Cerebellar nuclear complex (tissue), 1 donor: ENCODE results near the gene PSG7.
"Not testable (repeated sequence)": the region's sequence is repeated elsewhere in the genome, so short reads cannot be mapped to it uniquely, and the experiment has no call there.

ENCODE experiments used
- DNase-seq, 2 experiments: peaks; one replicate each; lab custom pipeline; 2025; lab: John Stamatoyannopoulos, UW

The PSG7 gene

DNA sequence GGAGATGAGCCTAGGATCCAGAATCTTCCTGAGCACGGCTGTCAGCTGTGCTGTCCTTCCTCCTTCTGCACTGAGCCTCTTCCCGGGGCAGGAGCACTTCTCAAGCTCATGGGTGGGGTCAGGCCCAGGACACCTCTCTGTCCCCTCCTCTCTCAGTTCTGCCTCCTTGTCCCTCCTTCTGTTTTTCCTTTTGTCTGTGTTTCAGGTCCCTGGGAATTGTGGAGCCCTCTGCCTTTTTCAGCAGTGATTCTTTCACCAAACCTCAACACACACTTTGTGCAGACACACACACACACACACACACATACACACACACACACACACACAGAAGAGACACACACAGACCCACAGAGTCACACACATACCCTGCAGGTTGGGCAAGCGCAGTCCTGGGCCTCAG, at the start of gene PSG7:
PSG7 (minus strand) TSS at position 101 of the 400 bp plus-strand sequence. CDS start 131 bp downstream, outside the sequence.
- DNase-seq, result not testable (repeated sequence)

DNA sequence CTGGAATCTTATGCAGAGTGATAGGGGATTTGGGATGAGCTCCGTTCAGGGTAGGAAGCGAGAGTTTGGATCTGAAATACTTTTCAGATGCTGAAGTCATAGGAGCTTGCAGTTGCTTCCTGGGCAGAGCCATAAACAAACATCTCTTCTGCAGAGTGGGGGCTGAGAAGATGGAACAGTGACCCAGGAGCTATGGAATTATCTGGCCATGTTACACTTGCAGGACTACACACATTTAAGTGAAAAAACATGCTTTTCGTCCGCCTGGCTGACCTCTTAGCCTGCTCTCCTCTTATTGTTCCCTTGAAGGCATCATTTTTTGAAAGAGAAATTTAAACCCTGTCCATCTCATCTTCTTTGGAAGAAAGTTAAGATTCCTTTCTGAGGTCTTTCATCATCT, 48.6 kb upstream of the PSG7 start:
- DNase-seq, result no peak

DNA sequence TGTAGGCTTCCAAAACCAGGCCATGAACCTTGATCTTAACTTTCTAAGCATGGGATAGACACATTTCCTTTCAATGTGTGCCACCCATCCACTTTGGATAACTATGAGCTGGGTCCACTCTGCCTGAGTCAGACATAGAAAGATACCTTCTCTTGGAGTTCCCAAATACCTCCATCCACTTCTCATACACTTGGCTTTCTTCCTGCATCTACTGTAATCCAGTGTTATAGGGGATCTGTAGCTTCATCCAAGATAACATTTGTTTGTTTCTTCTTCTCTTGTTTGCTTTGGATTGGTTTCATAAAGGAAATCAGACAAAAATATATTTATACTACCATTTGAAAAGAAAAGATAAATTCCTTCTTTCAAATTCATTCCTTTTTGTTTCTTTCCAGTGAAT, 45.1 kb upstream of the PSG7 start:
- DNase-seq, result not testable (repeated sequence)

DNA sequence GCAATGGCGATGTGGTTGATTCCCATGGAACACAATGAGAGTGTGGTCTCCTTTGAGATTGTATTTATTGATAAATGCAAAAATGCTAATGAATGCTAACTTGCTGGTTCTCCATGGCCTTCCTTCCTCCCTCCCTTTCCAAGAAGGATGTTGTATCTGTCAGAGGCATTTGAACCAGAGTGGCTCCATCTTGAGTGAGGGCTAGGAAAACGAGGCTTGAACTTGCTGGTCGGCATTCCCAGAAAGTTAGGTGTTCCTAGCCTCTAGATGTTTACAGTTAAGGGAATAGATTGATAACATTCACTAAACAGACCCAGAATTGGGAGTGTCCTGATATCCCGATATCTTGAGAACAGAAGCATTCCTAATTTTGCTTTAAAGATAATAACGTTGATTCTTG, 34.4 kb upstream of the PSG7 start:
- DNase-seq, result not testable (repeated sequence)

- DNase-seq, result no peak
Measured at GRCh38 chr19:42965176-42965575, 28.2 kb upstream of the PSG7 start.

DNA sequence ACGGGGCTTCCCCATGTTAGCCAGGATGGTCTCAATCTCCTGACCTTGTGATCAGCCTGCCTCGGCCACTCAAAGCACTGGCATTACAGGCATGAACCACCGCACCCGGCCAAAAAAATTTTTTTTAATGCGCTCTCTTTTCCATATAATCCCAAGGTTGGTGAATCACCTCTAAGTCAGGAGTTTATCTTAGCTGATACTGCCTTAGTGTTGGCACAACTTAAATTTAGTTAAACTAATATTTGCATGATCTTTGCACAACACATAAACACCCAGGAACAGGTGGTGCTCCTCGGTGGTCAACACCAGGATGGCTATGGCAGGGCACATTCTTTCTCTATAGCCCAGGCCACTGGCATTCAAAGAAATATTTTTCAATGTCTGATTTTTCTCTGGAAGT, 24.1 kb upstream of the PSG7 start:
- DNase-seq, result no peak

GRCh38 chr19:42952126-42952525, 15.1 kb upstream of the PSG7 start:
- DNase-seq, result not testable (repeated sequence)

GRCh38 chr19:42951476-42951875, 14.5 kb upstream of the PSG7 start:
- DNase-seq, result not testable (repeated sequence)

GRCh38 chr19:42942187-42942789, 5.3 kb upstream of the PSG7 start:
- no peak for DNase-seq

DNA sequence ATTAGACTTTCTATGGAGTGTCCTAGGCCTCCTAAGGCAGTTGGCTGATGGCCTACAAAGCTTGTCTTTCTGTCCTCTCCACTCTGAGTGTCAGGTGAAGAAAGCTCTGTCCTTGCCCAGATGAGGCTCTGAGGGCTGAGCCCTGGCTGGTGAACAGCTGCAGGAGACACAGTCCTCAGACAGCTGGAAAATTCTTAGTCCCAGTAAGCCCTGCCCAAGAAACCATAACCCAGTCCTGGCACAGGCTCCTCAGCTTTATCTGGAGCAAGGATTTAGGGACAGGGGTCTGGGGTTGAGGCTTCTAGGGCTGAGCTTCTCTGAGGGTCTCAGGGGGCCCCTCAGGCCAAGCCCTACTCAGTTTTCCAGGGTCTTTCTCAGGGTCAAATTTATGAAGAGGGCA, 2.3 kb downstream of the PSG7 start:
- DNase-seq, result not testable (repeated sequence)

DNA sequence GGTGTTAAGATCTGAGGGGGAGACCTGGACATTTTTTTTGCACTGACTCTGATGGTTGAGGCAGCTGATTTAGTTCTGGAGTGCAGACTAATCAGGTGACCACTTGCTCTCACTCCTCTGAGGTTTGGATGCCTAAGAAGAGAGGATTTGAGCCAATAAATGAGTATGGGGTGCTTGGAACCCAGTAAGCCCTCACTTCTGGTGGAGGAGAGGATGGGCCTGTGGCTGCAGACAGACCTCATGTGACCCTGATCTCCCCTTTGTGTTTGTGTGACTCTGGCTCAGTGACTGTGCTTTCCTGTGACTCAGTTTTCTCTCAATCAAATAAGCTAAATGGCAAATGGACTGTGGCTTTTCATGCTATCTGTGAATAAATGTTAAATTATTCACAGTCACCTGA, 2.8 kb downstream of the PSG7 start:
- not testable (repeated sequence) for DNase-seq

- not testable (repeated sequence) for DNase-seq
Measured at GRCh38 chr19:42933412-42933811, 3.6 kb downstream of the PSG7 start.

DNA sequence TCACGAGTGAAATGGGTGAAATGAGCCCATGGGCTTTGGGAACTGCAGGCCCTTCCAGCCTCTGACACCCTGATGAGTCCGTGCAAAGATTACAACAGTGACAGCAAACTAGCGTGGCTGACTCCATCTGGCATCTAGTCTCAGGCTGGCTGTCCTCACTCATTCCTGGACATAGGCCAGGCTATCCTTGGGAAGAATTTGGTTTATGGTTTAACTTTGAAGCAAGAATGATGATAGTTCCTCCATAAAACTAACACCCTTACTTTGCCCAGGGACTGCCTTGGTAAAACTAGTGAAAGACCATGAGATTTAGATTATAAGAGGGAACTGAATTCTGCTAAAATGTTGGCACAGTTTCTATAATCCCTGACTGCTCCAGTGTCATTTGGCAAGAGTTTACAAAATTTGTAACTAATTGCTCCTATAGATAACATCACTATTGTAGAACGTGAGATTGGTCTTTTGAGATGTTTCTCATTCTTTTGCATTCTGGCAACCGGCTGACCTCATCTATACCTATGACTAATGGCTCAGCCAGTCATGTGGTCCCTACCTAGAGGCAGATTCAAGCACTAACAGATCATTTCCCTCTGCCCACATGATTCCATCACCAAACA, 4.4 kb downstream of the PSG7 start:
- DNase-seq, result not testable (repeated sequence)

DNA sequence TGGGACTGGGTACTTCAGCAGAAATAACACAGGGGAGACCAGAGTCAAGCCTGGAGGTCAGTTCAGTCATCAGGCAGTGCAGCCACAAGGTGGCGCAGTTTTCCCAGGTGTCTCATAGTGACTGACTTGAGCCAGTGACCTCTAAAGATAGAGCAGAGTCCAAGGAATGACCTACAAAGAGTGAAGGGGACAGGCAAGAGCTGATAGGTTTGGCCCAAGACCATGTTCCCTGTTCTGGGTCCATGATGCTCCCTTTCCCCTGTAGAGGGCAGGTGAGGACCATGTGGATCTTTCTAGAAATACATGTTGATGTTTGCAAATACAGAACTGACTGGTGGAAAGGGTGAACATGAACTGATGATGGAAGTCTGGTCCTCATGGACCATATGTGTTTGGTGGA, 6.8 kb downstream of the PSG7 start:
- DNase-seq, result not testable (repeated sequence)

DNA sequence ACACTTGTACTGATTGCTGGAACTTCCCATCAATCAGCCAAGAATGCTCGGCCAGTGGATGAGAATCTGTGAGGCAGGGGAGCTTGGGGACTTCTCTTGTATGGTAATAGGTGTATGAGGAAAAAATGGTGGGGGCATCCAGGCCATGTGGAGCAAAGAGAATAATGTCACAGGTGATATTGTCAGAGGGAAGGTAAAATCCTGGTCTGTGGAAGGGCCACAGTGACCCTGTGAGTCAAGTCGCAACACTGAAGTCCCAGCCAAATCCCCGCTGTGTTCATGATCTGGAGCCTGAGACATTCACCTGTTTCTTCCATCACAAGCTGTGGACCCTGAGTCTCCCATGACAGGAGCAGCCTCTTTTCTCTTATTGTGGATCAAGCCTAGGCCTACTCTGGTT, 8.1 kb downstream of the PSG7 start:
- DNase-seq, result no peak

DNA sequence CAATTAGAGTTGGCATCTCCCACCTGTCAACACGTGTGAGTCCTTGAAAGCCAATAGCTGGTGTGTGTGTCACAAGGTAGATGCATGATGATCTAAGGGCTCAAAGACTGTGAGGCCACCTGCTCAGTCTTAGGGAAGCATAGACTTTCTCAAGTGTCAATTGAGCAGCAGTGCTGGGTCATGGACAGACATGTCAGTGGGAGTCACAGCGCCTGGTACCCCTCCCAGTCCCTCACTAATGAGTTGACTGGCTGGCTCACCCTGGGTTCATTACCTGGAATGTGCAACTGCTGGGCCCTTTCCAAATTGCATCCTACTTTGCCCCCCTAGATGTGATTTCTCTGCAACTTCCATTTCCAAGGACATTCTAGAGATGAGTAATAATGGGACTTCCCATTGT, 10.2 kb downstream of the PSG7 start:
- no peak for DNase-seq

DNA sequence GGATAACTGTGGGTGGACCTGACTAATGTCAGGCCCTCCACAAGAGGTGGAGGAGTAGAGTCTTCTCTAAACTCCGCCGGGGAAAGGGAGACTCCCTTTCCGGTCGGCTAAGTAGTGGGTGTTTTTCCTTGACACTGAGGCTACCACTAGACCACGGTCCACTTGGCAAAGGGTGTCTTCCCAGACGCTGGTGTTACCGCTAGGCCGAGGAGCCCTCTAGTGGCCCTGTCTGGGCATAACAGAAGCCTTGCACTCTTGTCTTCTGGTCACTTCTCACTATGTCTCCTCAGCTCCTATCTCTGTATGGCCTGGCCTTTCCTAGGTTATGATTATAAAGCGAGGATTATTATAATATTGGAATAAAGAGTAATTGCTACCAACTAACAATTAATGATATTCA, 13.9 kb downstream of the PSG7 start:
- not testable (repeated sequence) for DNase-seq

- not testable (repeated sequence) for DNase-seq
Measured at GRCh38 chr19:42920971-42921370, 16.0 kb downstream of the PSG7 start.

DNA sequence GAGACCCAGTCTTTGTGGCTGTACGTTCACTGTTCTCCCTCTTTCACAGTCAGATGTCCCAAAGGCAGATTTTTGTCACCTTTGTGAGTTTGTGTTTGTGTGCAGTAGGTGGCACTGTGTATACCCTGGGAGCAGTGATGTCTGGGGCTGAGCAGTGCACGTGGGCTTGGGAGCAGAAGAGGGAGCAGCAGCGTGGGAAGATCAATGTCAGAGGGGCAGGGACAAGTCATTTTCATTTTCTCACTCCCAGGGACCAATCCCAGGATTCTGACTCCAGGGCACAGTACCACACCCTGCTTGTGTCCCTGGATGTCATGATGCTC, 17.3 kb downstream of the PSG7 start:
- no peak for DNase-seq

DNA sequence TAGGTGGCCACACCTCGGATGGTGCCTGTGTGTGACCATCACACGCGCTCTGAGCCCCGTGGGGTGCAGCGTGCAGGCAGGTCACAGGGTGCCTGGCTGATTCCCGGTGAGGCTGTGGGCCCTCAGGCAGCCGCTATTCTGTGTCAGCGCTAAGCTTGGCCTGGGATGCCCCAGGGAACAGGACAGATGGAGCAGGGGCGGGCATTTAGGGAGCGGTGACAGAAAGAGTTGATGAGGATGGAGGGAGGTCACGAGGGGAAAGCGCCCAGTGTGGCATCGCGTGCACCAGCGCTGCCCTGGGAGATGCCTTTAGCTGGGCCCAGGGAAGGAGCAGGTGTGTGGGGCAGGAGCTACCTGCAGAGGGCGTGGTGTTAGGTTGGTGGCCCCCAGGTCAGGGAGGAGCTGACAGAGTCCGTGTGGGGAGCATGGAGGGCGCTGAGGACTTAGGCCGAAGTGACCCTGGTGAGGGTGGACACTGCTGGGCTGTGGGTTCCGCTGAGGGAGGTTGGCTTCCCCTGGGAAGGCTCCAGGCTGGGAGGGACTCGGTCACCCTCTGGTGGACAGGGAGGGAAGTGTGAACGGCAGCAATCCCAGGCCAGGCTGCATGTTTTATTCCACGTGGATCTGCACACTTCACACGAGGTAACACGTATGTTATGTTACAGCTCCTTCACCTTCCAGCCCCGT, 17.8 kb downstream of the PSG7 start:
- not testable (repeated sequence) for DNase-seq

GRCh38 chr19:42918377-42919069, 18.5 kb downstream of the PSG7 start:
- DNase-seq, result not testable (repeated sequence)

DNA sequence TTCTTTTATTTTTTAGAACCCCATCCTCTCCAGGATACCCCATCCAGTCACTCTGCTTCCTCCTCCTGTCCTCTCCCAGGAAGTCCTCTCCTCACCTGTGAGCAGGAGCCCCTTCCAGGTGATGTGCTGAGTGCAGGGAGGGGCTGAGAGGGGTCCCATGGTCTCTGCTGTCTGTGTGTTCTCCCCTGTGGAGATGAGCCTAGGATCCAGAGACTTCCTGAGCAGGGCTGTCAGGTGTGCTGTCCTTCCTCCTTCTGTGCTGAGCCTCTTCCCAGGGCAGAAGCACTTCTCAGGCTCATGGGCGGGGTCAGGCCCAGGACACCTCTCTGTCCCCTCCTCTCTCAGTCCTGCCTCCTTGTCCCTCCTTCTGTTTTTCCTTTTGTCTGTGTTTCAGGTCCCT, 19.4 kb downstream of the PSG7 start, which contains the start of gene PSG6:
PSG6 (minus strand) TSS at position 261 of the 400 bp plus-strand sequence; CDS start at position 159, 102 bp downstream.
- not testable (repeated sequence) for DNase-seq

DNA sequence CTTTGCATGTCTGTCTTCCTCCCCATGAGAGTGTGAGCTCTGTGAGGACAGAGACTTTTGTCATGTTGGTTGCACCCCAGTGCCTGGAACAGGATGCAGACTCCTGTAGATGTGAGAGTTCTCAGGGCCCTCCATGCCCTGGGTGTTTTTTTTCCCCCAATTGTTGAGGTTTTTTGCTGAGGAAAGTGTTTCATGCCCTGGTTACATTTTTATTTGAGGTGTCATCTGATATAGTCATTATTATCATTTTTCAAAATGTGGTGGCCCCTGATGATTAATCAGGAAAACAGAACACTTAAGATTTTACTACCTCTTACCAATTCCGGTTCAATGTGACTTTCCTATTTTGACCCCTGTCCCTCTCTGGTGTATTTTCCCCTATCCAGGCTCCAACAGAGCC, 20.1 kb downstream of the PSG7 start:
- DNase-seq, result not testable (repeated sequence)
